Measurements from ENCODE around the gene SPOUT1.
A peak's percentile ranks its signal among the peaks of the same experiment; 100 is the strongest.

The SPOUT1 gene

GRCh38 chr9:128773049-128773448, 56.5 kb downstream of the SPOUT1 start:
- DNase-seq = no peak
- H3K4me3 ChIP-seq (ENCODE audit: low read depth, low read length) = no peak overlapping the region
- TF ChIP-seq CTCF (IDR thresholded peaks at IDR 0.05; ENCODE audit: low read depth, low read length, missing control alignments) = no peak
- no peaks in the 10 kb centered on the region for H3K36me3 ChIP-seq (replicated peaks)
- no peaks in the 10 kb centered on the region for H3K27me3 ChIP-seq (replicated peaks)
- in situ Hi-C loops (cut with HindIII; ENCODE audit: low pct_ligation_motif_present, low sequenced_read_pairs) = no loop called here
- H3K27ac ChIP-seq = no peak overlapping the region

GRCh38 chr9:128771745-128772519, 57.7 kb downstream of the SPOUT1 start, which contains the start of gene ZER1:
ZER1 (minus strand) TSS chr9:128771927; CDS start chr9:128755565, 16,362 bp downstream.
- in situ Hi-C loops (cut with HindIII; ENCODE audit: low pct_ligation_motif_present, low sequenced_read_pairs) = no loop called here
- no peak for TF ChIP-seq CTCF (IDR thresholded peaks at IDR 0.05; ENCODE audit: low read depth, low read length, missing control alignments)
- Histone ChIP-seq H3K27me3 (replicated peaks) (no peaks in the 10 kb centered on the region), H3K27ac (peak within 1 kb of the TSS; percentile 50), H3K36me3 (replicated peaks) (no peaks in the 10 kb centered on the region), H3K4me3 (ENCODE audit: low read depth, low read length) (peak within 1 kb of the TSS; percentile 99)
- peak; percentile 81 for DNase-seq

- Histone ChIP-seq H3K27me3 (replicated peaks) (no peaks in the 10 kb centered on the region), H3K36me3 (replicated peaks) (no peaks in the 10 kb centered on the region), H3K27ac (peak overlapping the region; percentile 50), H3K4me3 (ENCODE audit: low read depth, low read length) (peak overlapping the region; percentile 99)
- DNase-seq = no peak
- TF ChIP-seq CTCF (IDR thresholded peaks at IDR 0.05; ENCODE audit: low read depth, low read length, missing control alignments) = no peak
- in situ Hi-C loops (cut with HindIII; ENCODE audit: low pct_ligation_motif_present, low sequenced_read_pairs) = no loop called here
Observed at GRCh38 chr9:128771094-128771721, 58.4 kb downstream of the SPOUT1 start.

- TF ChIP-seq CTCF (IDR thresholded peaks at IDR 0.05; ENCODE audit: low read depth, low read length, missing control alignments) = no peak
- Histone ChIP-seq H3K36me3 (replicated peaks) (no peaks in the 10 kb centered on the region), H3K27ac (no peak overlapping the region), H3K27me3 (replicated peaks) (no peaks in the 10 kb centered on the region), H3K4me3 (ENCODE audit: low read depth, low read length) (peak overlapping the region; percentile 99)
- no peak for DNase-seq
- in situ Hi-C loops (cut with HindIII; ENCODE audit: low pct_ligation_motif_present, low sequenced_read_pairs) = no loop called here
Observed at GRCh38 chr9:128770286-128771030, 59.1 kb downstream of the SPOUT1 start.

Data from brain microvascular endothelial cell (primary cell).